Hindlimb muscle (tissue), 1 donor: ENCODE results near the gene SLC25A47. TPM values are rescaled to one million over a fixed set of nuclear protein-coding genes. Genes with fewer than 3 reads are reported as not detected.
"Not testable (repeated sequence)": the region's sequence is repeated elsewhere in the genome, so short reads cannot be mapped to it uniquely, and the experiment has no call there.

Experiments
- DNase-seq: peaks from one replicate; pipeline ENCODE4 v3.0.0-alpha.2; 2013
- polyA plus RNA-seq: library from polyadenylated mRNA; unstranded; fragments of 120-200 nt; gene quantifications from one replicate; pipeline ENCODE4 v1.2.1, GENCODE V29; 2013; ENCODE audit not compliant: insufficient read length

SLC25A47 gene
- polyA plus RNA-seq, 1 donor, result not detected

DNA sequence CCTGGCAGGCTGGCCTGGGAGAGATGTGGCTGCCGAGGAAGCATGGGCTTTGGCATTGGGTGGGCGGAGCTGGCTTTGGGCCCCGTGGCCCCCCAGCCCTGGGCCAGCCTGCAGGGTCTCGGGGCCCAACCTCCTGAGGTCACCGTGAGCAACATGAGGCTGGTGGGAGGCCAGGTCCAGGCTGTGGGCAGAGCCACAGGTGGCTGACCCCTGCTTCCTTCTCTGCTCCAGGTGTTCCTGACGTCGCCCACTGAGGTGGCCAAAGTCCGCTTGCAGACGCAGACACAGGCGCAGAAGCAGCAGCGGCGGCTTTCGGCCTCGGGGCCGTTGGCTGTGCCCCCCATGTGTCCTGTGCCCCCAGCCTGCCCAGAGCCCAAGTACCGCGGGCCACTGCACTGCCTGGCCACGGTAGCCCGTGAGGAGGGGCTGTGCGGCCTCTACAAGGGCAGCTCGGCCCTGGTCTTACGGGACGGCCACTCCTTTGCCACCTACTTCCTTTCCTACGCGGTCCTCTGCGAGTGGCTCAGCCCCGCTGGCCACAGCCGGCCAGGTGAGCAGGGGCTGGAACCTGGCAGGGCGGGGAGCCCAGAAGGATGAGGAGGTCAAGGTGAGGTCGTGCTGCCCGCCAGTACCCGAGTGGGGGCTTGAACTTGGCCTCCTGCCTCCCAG lies 5.5 kb downstream of the SLC25A47 start:
- no peak for DNase-seq

DNA sequence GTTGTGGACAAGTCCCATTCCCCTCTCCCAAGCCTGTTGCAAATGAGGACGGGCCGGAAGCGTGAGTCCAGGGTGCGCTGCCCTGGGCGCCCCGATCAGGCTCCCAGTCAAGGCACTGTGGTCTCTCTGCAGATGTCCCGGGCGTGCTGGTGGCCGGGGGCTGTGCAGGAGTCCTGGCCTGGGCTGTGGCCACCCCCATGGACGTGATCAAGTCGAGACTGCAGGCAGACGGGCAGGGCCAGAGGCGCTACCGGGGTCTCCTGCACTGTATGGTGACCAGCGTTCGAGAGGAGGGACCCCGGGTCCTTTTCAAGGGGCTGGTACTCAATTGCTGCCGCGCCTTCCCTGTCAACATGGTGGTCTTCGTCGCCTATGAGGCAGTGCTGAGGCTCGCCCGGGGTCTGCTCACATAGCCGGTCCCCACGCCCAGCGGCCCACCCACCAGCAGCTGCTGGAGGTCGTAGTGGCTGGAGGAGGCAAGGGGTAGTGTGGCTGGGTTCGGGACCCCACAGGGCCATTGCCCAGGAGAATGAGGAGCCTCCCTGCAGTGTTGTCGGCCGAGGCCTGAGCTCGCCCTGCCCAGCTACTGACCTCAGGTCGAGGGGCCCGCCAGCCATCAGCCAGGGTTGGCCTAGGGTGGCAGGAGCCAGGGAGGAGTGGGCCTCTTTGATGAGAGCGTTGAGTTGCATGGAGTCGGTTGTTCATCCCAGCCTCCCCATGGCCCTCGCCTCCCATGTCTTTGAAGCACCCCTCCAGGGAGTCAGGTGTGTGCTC lies 6.3 kb downstream of the SLC25A47 start:
- no peak for DNase-seq

DNA sequence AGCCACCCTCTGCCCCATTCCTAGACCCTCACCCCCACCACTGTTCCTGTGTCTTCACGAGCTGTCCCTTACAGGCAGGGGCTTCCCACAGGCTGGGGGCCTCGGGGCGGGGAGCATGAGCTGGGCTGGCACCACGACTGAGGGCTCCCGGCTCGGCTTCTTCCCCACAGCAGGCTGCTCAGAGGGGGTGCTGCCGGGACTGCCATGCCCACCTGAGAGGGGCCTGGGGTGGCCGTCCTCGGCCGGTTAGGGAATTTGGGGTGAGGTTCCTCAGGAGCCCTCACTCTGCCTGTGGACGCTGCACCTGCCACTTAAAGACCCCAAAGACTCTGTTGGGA lies 6.8 kb downstream of the SLC25A47 start:
- DNase-seq, result no peak

DNA sequence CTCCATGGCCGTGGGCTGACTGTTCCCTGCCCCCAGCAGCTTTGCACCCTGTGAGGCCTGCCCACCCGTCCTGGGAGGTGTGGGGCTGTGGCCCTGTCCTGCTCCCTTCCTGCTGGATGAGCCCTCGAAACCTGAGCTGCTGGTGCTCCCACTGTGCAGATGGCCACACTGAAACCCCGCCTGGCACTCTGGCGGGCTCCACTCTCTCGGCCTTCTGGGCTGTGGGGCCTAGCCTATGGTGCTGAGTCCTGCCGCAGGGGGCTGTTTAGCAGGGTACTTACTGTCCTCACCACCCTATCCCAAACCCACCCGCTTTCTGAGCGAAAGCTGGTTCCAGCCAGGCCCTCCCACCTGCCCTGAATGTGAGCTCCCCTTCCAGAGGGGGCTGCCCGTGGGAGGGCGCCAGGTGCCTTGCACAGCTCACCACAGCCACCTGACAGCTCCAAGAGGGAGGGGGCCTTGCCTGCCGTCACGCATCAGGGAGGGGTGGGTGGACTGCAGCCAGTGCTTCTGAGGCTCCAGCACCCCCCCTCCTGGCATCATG lies 7.3 kb downstream of the SLC25A47 start:
- no peak for DNase-seq

DNA sequence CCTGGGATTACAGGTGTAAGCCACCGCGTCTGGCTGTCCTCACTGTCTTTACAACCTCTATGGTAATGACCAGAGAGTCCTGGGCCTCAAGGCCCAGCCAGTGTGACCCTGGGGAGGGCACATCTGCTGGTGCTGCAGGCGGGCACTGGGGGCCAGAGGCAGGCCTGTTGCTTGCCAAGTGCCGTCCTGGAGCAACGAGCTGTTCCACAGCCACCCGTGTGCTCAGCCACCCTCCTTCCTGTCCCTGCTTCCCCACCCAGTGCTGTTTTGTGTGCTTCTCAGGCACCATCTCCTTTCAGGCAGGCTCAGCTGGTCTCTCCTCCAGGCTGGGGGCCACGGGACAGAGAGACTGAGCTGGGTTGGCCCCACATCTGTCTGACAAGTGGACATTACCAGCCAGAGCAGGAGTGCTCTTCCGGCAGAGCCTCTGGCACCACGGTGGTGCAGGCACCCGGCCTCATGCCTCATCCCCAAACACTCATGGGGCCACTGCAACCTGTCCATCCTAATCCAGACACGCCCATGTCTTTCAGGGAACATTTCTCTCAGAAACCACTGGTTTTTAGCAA lies 9.0 kb downstream of the SLC25A47 start:
- DNase-seq, result no peak

DNA sequence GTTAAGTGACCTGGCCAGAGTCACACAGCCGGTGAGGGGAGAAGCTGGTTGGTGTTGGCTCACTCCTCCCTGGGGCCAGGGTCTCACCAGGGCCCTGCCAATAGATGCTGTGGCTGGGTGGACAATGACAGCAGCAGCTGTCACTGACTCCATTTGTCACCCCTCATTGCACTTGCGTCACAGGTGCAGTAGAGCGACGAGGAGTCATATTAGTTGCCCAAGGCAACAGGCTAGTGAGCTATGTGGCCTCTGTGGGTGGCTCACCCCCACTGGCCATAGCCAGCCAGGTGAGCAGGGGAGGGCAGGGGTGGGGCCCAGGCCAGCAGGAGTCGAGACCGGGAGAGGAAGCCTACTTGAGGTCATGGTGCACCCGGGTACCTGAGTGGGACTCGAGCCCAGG lies 9.7 kb downstream of the SLC25A47 start:
- DNase-seq, result no peak

DNA sequence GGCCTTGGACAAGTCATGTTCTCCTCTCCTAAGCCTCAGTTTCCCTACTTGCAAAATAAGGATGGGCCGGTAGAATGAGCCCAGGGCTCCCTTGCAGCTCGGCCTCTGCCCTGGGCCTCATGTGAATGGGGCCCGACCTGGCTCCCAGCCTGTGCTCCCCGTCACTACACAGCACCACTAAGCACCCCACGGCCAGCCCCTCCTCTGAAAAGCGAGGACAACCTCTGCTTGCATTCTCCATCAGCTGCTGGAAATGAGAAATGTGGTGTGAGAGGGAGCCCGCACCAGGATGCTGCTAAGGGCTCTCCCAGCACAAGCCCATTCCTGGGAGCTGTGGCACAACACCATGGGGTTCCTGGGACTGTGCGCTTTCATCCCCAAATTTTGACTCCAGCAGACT lies 10.2 kb downstream of the SLC25A47 start:
- DNase-seq, result no peak

DNA sequence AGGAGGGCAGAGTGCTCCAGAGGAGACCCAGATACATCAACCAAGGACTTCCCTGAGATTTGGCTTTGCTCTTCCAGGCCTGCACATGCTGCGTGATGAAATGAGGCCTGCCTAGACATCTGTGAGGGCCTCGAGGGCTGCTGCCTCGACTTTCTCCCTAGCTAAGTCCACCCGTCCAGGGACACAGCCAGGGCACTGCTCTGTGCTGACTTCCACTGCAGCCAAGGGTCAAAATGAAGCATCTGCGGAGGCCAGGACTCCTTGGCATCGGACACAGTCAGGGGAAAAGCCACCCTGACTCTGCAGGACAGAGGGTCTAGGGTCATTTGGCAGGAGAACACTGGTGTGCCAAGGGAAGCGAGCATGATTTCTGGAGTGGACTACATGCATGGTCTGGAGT lies 10.7 kb downstream of the SLC25A47 start:
- no peak for DNase-seq

DNA sequence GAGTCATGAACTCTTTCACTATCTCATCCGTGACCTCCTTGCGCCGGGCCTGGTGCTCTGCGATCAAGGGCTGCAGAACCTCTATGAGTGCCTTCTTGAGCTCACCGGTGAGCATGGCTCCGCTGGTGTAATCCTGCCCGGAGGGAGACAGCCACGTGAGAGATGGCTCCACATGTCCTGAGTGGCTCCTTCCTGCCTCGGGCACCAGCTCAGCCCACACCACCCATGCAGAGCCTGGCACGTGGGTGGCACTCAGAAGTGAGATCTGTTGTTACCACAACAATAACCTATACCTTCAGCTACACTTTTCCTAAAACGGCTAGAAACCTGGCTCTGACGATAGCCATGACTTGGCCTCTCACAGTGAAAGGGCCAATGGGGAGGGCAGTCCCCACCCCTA lies 11.8 kb downstream of the SLC25A47 start:
- DNase-seq, result no peak

DNA sequence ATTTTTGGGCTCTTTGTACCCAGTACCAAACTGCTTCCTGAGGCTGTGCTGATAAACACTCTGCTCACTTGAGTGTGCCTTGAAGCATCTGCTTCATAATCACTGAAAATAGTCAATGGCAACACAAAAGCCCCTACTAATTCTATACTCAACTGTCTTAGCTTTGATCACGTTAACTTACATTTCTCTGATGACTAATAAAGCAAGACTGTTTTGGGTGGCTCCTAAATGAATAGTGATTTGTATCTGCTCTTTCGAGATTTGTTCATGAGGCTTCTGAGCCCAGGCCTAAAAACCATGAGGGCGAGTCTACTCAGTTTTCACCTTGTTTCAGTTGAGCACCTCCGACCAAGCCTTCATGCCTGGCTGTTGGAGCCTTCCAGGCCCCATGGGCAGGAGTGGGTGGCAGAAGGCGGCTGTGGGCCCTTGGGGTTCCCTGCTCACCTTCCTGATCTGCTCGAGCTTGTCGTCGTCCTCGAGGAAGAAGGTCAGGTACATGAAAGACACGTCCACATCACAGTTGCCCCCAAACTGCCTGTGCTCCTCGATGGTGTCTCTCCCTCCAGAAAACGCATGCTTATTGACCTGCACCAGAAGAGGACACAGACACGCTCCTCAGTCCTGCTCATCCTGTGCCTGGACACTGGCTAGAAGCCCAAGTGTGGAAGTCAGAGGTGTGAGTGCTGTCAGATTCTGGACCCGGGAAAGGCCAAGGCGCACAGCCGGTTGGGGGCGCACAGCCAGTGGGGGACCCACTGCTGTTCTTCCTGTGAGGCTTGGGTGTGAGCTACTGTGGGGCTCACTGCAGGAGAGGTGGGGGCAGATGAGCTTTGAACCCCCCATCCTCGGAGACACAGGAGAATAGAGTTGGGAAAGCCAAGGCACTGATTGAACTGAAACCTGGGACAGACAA lies 13.7 kb downstream of the SLC25A47 start:
- no peak for DNase-seq

DNA sequence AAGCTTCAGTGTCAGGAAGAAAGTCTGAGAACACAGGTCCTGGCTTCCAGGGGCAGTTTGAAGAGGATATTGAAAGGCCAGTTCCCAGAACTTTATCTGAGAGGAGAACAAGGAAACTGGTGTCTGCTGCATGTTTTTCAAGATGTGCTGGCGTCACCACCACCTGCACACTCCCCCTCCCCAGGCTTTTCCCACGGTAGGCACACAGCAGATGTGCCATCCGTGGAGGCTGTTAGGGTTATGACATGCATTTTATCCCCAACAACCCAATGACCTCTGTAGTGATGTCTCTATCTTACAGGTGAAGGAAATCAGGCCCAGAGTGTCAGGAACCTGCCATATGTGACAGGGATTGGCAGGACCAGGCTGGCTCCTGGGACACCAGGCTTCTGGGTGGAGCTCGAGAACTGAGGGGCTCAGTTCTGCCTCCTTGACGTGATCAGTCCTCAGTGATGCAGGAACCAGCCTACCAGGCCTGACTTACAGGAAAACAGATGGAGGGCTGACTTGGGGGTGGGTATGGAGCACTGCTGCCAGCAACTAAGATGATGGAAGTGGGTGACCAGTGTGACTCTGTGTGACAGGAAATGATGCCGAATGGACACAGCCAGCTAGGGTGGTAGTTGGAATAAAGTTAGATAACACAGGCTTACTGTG lies 16.8 kb downstream of the SLC25A47 start:
- DNase-seq, result no peak

DNA sequence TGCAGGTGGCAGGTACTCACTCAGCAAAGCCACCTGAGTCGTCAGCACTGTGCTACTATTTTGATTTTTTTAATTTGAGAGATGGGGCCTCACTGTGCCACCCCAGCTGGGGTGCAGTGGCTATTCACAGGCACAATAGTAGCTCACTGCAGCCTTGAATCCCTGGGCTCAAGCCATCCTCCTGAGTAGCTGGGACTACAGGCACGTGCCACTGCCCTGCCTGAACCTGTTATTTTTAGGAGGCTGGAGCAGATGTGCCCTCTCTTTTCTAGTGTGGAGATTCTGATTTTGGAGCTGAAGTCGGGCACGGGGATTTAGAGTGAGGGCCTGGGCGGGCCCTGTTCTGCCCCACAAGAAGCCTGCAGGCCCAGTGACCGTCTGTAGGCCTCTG lies 17.3 kb downstream of the SLC25A47 start:
- no peak for DNase-seq

DNA sequence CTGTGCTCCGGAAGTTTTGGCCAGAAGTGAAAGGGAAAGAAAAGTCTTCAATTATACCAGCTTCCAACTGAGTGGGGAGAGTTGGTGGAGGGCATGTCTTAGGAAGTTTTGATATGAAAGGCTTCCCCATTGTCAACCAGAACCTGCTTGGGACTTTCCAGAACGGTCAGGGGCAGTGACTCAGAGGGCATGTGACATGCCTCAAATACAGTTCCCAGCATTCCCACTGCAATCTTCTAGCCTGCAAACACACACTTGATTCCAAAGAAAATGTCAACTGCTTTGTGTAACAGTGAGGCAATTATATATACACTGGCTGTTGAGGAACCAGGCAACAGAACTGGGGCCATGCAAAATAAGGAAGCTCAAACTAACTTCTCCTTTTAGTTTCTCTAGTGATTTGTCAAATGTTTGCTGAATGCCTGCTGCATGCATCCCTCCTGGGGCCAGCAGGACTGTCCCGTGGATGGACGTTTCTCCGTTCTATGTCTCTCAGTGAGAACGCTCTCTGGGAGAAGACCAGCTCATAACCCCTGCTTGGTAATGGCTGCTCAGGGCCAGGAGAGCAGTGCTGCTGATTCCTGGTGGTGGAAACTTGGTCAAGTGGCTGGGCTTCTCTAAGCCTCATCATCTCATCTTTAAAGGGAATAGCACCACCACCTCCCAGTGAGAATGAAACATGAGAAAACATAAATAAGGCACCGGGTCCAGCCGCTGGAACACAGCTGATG lies 18.3 kb downstream of the SLC25A47 start:
- DNase-seq, result no peak

DNA sequence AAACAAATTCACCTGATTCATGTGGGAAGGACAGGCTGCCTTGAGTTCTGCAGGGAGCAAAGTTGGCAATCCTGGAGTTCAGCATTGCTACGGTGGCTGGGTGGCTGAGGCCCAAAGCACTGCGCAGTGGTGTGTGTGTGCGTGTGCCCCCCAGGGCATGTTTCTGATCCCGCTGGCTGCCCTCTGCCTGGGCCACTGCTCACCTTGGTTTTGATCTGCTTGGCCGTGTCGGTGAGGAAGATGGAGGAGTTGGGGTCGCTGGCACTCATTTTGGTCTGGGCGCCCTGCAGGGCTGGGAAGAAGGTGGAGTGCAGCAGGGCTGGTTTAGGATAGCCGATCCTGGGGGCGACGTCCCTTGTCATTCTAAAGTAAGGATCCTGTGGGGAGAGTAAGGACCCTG lies 19.1 kb downstream of the SLC25A47 start:
- no peak for DNase-seq

DNA sequence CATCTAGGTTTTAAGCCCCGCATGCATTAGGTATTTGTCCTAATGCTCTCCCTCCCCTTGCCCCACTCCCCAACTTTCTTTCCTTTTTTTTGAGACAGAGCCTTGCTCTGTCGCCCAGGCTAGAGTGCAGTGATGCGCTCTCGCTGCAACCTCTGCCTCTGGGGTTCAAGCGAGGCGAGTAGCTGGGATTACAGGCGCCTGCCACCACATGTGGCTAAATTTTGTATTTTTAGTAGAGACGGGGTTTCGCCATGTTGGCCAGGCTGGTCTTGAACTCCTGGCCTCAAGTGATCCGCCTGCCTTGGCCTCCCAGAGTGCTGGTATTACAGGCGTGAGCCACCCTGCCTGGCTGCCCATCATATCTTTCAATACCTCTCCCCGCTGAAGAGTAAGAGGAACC lies 19.7 kb downstream of the SLC25A47 start:
- DNase-seq, result not testable (repeated sequence)

DNA sequence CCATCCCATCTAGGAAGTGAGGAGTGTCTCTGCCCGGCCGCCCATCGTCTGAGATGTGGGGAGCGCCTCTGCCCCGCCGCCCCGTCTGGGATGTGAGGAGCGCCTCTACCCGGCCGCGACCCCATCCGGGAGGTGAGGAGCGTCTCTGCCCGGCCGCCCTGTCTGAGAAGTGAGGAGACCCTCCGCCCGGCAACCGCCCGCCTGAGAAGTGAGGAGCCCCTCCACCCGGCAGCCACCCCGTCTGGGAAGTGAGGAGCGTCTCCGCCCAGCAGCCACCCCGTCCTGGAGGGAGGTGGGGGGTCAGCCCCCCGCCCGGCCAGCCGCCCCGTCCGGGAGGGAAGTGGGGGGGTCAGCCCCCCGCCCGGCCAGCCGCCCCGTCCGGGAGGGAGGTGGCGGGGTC lies 21.5 kb downstream of the SLC25A47 start:
- not testable (repeated sequence) for DNase-seq

DNA sequence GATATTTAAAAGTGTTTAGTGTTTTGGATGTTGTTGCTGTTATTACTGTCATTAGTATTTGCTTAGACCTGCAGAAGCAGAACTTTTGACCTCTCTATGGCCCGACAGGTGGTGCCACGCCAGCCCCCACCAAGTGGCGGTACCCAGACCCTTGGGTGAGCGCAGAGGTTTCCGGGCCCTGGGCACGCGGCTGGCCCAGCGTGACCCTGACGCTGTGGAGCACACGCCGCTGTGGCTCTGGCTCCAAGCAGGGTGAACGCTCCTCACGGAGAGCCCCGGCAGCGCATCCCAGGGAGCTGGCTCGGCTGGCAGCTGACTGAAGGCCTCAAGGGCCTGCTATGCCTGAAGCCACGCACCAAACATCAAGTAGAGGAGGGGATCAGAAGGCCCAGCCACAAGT lies 22.6 kb downstream of the SLC25A47 start:
- no peak for DNase-seq

DNA sequence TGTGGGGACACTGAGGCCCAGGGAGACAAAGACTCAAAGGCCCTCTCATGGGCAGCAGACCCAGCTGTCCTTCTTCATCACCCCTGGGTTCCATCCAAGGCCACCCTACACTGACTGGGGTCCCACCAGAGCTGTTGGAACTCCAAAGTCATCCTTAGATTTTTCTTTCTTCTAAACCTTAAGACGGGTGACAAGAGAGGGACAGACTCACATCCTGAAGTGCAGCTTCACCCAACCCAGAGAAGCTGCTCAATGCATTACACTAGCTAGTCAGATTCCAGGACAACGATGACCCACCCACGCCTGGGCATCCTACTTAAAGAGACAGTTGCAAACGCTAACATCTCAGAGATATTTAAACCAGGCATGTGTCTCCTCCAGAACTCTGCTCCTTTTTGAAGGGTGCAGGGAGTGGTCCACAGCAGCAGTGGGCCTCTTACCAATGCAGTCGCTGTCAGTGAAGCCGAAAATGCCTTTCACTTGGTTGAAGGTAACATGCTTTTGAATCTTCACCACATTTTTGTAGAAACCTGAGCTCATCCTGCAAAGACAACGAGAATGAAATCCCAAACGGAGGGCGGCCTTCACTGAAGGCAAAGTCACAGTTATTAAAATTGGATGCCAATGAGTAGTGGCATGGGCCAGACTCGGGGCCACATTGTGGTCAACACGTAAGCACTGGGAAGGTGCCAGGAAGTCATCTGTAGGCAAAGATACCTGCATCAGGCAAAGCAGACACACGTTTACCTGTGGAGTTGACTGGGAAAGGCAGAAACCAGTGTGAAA lies 23.4 kb downstream of the SLC25A47 start:
- no peak for DNase-seq

DNA sequence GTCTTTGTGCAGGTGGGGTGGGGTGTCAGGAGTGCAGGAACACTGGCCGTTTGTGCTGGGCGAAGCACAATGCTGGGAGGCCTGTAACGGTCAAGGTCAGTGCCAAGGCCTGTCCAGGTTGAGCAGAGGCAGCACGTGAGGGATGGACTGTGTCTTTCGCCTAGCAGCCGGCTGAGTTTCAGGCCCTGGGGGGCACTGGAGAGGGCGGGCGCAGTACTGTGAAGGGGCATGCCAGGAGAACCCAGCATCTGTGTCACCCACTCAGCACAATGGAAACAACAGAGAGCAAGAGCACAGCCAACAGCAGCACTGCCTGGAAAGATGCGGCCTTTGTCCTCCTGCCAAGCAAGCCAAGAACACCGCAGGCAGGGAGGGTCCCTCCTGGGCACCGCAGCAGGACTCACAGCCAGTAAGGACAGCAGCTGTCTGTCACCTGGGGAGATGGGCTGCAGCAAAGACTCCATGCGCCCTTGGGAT lies 25.2 kb downstream of the SLC25A47 start:
- DNase-seq, result no peak
